ENCODE measurements around the gene EXOC3L1.

Gene EXOC3L1

DNA sequence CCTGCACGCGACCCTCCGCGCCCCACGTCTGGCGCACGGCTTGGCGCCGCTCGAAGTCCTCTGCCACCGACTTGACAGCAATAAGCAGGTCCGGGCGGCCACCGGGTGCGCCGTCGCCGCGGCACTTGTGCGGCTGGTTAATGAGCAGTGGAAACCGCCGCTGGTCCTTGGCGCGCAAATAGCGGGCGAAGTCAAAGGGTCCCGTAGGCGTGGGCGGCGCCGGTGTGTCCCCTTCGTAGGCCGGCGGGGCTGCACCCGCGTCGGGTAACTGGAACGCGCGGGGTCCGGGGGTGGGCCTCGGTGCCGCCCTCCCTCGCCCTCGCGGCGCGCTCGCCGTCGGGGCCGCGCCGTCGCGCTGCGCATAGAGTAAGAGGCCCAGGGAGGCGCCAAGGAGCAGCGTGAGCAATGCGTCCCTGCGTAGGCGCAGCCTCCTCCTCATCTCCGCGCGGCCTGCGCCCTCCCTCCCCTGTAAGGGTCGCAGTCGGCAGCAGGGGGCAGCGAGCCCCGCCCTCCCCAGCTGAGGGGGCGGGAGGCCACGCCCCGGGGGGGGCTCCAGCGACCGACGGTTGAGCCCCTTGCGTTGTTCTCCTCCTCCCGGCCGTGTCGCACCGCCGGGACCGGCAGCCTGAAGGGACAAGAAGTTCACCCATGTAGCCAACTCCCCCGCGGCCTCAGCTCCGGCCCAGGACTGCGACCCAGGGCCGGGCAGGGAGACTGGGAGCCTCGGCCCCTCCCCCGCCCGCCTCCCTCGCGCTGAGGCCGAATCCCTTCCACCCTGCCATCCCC lies 39.7 kb downstream of the EXOC3L1 start:
- TF ChIP-seq, protein P1, sequence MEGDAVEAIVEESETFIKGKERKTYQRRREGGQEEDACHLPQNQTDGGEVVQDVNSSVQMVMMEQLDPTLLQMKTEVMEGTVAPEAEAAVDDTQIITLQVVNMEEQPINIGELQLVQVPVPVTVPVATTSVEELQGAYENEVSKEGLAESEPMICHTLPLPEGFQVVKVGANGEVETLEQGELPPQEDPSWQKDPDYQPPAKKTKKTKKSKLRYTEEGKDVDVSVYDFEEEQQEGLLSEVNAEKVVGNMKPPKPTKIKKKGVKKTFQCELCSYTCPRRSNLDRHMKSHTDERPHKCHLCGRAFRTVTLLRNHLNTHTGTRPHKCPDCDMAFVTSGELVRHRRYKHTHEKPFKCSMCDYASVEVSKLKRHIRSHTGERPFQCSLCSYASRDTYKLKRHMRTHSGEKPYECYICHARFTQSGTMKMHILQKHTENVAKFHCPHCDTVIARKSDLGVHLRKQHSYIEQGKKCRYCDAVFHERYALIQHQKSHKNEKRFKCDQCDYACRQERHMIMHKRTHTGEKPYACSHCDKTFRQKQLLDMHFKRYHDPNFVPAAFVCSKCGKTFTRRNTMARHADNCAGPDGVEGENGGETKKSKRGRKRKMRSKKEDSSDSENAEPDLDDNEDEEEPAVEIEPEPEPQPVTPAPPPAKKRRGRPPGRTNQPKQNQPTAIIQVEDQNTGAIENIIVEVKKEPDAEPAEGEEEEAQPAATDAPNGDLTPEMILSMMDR (IDR thresholded peaks at IDR 0.05; ENCODE audit: low read length, missing control alignments), result no peak
- peak; percentile 76 for DNase-seq (ENCODE audit: low read depth)
- H3K4me3 ChIP-seq (replicated peaks; ENCODE audit: low read depth, low read length), result peak overlapping the region; percentile 64

DNA sequence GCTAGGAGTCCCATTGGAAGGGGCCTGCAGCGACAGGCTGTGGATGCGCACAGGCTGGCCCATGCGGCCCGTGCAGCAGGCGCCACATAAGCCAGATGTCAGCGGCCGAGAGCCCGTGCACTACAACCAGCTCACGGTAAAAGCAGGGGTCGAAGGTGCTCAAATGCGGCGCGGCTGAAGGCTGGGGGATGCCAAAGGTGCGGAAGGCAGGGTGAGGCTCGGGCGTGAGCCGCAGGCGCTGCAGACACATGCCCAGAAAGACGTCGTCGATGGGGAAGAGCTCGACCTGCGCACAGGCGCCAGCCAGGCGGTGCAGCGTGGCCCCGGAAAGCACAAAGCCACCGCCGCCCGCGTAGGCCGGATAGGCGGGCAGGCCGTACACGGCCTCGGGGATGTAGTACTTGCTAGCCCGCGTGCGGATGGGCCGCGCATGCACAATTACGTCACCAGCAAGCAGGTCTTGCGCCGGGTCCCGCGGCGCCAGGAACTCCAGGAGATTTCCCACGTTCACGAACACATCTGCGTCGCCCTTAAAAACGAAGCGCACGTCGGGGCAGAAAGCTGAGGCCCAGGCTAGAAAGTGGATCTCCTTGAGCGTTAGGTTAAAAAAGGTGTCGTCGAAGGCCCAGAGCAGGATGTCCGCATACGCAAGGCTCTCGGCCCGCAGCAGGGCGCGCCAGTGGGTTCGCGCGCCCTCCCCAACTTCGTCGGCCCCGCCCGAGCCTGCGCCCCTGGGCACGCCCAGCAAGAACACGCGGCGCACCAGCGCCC lies 40.5 kb downstream of the EXOC3L1 start:
- DNase-seq (ENCODE audit: low read depth), result no peak
- no peak overlapping the region for H3K4me3 ChIP-seq (replicated peaks; ENCODE audit: low read depth, low read length)

DNA sequence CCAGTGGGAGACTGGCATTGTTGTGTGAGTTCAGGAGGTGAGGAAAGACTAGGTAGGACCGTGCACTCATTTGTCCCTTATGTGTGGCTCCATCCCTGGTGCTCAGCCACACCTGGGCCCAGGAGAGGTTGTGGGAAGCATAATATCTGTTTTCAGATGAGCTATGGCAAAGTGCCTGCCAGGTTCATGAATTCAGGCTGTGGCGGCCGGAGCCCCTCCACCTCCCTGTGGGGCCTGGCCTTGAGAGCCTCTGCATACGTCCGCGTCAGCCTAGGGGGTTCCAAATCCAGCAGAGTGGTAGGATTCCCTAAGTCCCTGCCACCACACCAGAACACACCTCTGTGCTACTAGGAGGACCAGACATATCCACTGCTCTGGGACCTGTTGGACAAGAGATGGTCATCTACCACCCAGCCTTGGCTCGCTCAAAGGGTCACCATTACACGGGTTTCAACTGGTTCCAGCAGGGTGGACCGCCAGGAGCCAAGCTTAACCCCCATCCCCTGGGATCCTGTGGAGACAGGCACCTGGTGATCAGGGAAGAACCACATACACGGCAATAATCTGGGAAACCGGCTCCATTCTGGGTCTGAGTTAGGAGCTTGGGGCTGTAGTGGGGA lies 41.2 kb downstream of the EXOC3L1 start:
- no peak for DNase-seq (ENCODE audit: low read depth)
- TF ChIP-seq, protein P1 (IDR thresholded peaks at IDR 0.05; ENCODE audit: low read length, missing control alignments), result no peak
- no peak overlapping the region for H3K4me3 ChIP-seq (replicated peaks; ENCODE audit: low read depth, low read length)

More for the DNA sequence above, 40.5 kb downstream of the EXOC3L1 start:
- TF ChIP-seq, protein P1 (IDR thresholded peaks at IDR 0.05; ENCODE audit: low read length, missing control alignments), result no peak

DNA sequence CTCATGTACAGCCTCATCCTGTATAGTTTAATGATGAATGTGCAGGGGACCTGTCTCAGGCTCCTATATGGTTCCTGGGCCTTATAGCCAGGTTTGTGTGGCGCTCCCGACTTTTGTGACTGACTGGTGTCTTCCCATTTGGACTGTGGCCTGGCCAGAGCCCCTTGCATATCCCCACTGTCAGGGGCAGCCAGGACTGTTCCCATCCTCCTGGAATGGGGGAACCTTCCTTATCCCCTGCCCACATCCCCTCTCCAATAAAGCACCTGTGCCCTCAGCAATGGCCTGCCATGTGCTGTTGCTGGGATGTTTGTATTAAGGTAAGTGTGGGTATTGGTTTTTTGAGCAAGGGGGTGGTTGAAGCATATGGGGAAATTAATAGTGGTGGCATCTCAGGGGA lies 41.7 kb downstream of the EXOC3L1 start:
- H3K4me3 ChIP-seq (replicated peaks; ENCODE audit: low read depth, low read length), result no peak overlapping the region
- TF ChIP-seq, protein P1 (IDR thresholded peaks at IDR 0.05; ENCODE audit: low read length, missing control alignments), result no peak
- DNase-seq (ENCODE audit: low read depth), result no peak

DNA sequence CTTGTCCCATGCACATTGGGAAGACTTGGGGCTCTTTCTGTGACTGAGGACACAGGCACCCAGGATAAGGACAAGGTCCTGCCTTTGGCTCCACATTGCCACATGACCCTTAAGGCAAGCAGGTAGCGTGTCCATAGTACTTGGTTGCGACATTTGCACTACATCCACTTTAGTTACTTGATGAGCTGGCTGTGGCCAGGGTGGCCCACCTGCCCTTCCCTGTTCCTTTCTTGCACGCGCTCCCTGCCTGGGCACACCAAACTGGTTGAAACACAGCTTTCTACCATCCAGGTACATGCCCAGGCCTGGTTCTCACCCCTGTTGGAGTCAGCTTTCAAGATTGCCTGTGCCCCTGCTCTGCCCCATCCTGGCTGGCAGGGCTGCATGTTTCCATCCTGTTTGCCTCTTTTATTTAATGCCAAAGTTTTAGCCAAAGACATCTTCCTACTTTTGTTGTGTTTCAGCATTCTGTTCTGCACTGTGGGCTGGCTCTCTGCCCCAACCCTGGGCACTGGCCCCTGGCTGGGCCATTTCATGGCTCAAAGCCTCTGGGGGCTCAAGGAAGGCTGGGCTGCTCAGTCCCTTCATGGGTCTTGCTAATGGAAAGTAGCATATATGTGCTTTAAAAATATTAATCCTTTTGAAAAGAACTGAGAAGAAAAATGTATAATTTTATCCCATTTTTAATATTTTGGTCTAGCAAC lies 42.3 kb downstream of the EXOC3L1 start:
- DNase-seq (ENCODE audit: low read depth), result no peak
- TF ChIP-seq, protein P1 (IDR thresholded peaks at IDR 0.05; ENCODE audit: low read length, missing control alignments), result no peak
- H3K4me3 ChIP-seq (replicated peaks; ENCODE audit: low read depth, low read length), result no peak overlapping the region

DNA sequence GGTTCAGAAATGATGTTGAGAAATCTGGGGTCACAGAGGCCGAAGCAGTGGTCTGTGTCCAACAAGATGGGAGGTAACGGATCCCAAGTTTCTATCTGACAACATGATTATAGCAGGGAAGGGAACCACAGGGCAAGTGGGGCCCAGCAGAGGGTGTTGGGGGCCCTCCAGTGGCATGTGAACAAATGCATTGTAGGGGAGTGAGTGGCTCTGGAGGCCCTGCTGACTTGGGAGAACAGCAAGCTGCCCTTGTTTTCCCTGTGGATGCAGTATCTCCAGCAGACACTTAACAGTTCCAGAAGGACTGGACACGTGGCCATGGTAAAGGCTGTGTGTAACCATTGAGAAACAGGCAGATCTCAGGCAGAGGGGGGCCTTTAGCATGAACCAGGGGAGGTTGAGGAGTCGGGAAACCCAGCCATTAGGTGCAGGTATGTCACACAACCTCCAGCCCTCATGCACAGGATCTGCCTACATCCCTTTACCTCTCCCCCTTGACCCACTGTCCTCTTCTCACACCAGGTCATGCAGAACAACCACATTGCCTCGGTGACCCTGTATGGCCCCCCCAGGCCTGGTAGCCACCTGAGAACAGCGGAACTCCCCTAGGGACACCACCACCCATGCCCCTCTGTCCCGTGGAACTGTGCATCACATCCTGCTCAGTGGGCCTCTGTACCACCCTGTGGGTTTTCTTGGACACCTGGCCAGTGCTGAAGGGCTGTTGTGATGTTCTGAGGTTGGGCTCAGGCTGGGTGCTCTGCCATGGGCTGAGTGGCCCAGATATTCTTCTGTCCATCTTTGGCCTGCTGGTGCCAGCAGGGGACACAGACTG lies 43.2 kb downstream of the EXOC3L1 start:
- TF ChIP-seq, protein P1 (IDR thresholded peaks at IDR 0.05; ENCODE audit: low read length, missing control alignments), result no peak
- no peak for DNase-seq (ENCODE audit: low read depth)

More for the DNA sequence above, 43.2 kb downstream of the EXOC3L1 start:
- H3K4me3 ChIP-seq (replicated peaks; ENCODE audit: low read depth, low read length), result no peak overlapping the region

Measured in fibroblast of pulmonary artery (primary cell).